GM18526 (cell line): ENCODE data around the gene ZNF273.

Experiments
- POLR2A ChIP-seq: IDR thresholded peaks from 3 replicates; pipeline ENCODE4 v1.6.1; 2011; ENCODE audit not compliant: insufficient read length; ENCODE audit errors: extremely low read depth

ZNF273 gene

GRCh38 chr7:64883113-64883905 lies 19.8 kb upstream of the ZNF273 start:
- TF ChIP-seq POLR2A: no peak

GRCh38 chr7:64884085-64884912 lies 18.8 kb upstream of the ZNF273 start:
- TF ChIP-seq POLR2A: no peak

- TF ChIP-seq POLR2A: no peak
These were observed 18.1 kb upstream of the ZNF273 start for GRCh38 chr7:64884913-64885370.

GRCh38 chr7:64885520-64886240 lies 17.4 kb upstream of the ZNF273 start:
- TF ChIP-seq POLR2A: no peak

GRCh38 chr7:64886956-64887545 lies 16.0 kb upstream of the ZNF273 start:
- no peak for TF ChIP-seq POLR2A

GRCh38 chr7:64887756-64888508 lies 15.1 kb upstream of the ZNF273 start:
- TF ChIP-seq POLR2A: no peak

- no peak for TF ChIP-seq POLR2A
These were observed 14.5 kb upstream of the ZNF273 start for GRCh38 chr7:64888561-64888900.

GRCh38 chr7:64888901-64889685 lies 14.0 kb upstream of the ZNF273 start:
- TF ChIP-seq POLR2A: no peak

- TF ChIP-seq POLR2A: no peak
These were observed 13.3 kb upstream of the ZNF273 start for GRCh38 chr7:64889686-64890162.

- TF ChIP-seq POLR2A: no peak
These were observed 12.2 kb upstream of the ZNF273 start for GRCh38 chr7:64890761-64891362.

GRCh38 chr7:64892116-64892515 lies 11.0 kb upstream of the ZNF273 start:
- no peak for TF ChIP-seq POLR2A

- no peak for TF ChIP-seq POLR2A
These were observed 10.3 kb upstream of the ZNF273 start for GRCh38 chr7:64892666-64893309.

- TF ChIP-seq POLR2A: no peak
These were observed 9.7 kb upstream of the ZNF273 start for GRCh38 chr7:64893401-64893800.
